IMR-90 (cell line): ENCODE results near the gene ITGB1BP2. TPM values are rescaled to one million over a fixed set of nuclear protein-coding genes. Genes with fewer than 3 reads are reported as not detected.
A peak's percentile ranks its signal among the peaks of the same experiment; 100 is the strongest.

Source experiments
- ATAC-seq: fragments of 200-7000 bp; cut with Tn5 transposase; 2 replicates; pipeline ENCODE4 v1.9.1; 2020; ENCODE audit warnings: low read depth, mild to moderate bottlenecking, moderate library complexity
- BruUV-seq: library from RNA; stranded (reverse); fragments of 400-500 nt; replicated peaks from 2 replicates; lab custom pipeline; 2021; lab: Mats Ljungman, UMichigan
- CTCF ChIA-PET: fragments of 300-600 bp; formaldehyde crosslinking; extraction: SDS; loops from one replicate; lab custom pipeline; 2021; ENCODE audit warnings: antibody characterized with exemption; lab: Yijun Ruan, JAX
- POLR2A ChIA-PET: fragments of 300-600 bp; sonication (Branson Sonifier 250); formaldehyde crosslinking; loops from one replicate; lab custom pipeline; 2022; ENCODE audit warnings: antibody characterized with exemption; ENCODE audit not compliant: unreplicated experiment; lab: Charles Lee
- DNase-seq: peaks from one replicate; pipeline ENCODE4 v3.0.0; 2013
- H2AFZ ChIP-seq: replicated peaks from 2 replicates; pipeline ENCODE3; 2013; ENCODE audit warnings: low read length, mild to moderate bottlenecking; ENCODE audit not compliant: poor library complexity
- H2AK5ac ChIP-seq: 2 replicates; pipeline ENCODE4 v1.6.1; 2013; ENCODE audit warnings: low read depth, low read length, inconsistent platforms
- H2AK9ac ChIP-seq: replicated peaks from 2 replicates; pipeline ENCODE3; 2013; ENCODE audit warnings: mild to moderate bottlenecking, low read depth, low read length, moderate library complexity; ENCODE audit not compliant: poor library complexity
- H2BK120ac ChIP-seq: 2 replicates; pipeline ENCODE4 v1.6.1; 2013; ENCODE audit warnings: low read depth, low read length, inconsistent platforms
- H2BK15ac ChIP-seq: 3 replicates; pipeline ENCODE4 v1.6.1; 2013; ENCODE audit warnings: low read depth, low read length, inconsistent platforms
- H2BK20ac ChIP-seq: 2 replicates; pipeline ENCODE4 v1.6.1; 2013; ENCODE audit warnings: low read depth, mild to moderate bottlenecking, inconsistent platforms, low read length, moderate library complexity
- H2BK5ac ChIP-seq: 2 replicates; pipeline ENCODE4 v1.6.1; 2013; ENCODE audit warnings: mild to moderate bottlenecking, low read depth, low read length, inconsistent platforms; ENCODE audit not compliant: poor library complexity, severe bottlenecking
- H3K14ac ChIP-seq: replicated peaks from 2 replicates; pipeline ENCODE4 v1.6.1; 2013; ENCODE audit warnings: low read depth, low read length, inconsistent platforms
- H3K18ac ChIP-seq: 2 replicates; pipeline ENCODE4 v1.6.1; 2013; ENCODE audit warnings: low read depth, low read length, control low read depth
- H3K23ac ChIP-seq: 2 replicates; pipeline ENCODE4 v1.6.1; 2013; ENCODE audit warnings: low read depth, low read length, inconsistent platforms
- H3K27ac ChIP-seq: 2 replicates; pipeline ENCODE4 v1.5.1; 2013; ENCODE audit warnings: mild to moderate bottlenecking, control low read depth, low read length; ENCODE audit not compliant: insufficient read depth
- H3K27me3 ChIP-seq: 2 replicates; pipeline ENCODE4 v1.6.1; 2013; ENCODE audit warnings: low read length; ENCODE audit not compliant: control insufficient read depth, insufficient read depth
- H3K36me3 ChIP-seq: 2 replicates; pipeline ENCODE4 v1.6.1; 2013; ENCODE audit warnings: low read length, mixed read lengths; ENCODE audit not compliant: control insufficient read depth, insufficient read depth
- H3K4ac ChIP-seq: 2 replicates; pipeline ENCODE4 v1.6.1; 2013; ENCODE audit warnings: low read depth, low read length, inconsistent platforms
- H3K4me1 ChIP-seq: 2 replicates; pipeline ENCODE4 v1.6.1; 2013; ENCODE audit warnings: low read length, mixed read lengths; ENCODE audit not compliant: control insufficient read depth, insufficient read depth
- H3K4me2 ChIP-seq: 2 replicates; pipeline ENCODE4 v1.6.1; 2013; ENCODE audit warnings: low read depth, mild to moderate bottlenecking, control low read depth, low read length, moderate library complexity
- H3K4me3 ChIP-seq: 2 replicates; pipeline ENCODE4 v1.5.1; 2013; ENCODE audit warnings: low read depth, mild to moderate bottlenecking, control low read depth, low read length, moderate library complexity; ENCODE audit not compliant: insufficient read depth
- H3K56ac ChIP-seq: 2 replicates; pipeline ENCODE4 v1.6.1; 2013; ENCODE audit warnings: low read length, inconsistent platforms; ENCODE audit not compliant: insufficient read depth; ENCODE audit errors: extremely low read depth
- H3K79me1 ChIP-seq, 2 experiments: 2 replicates each; pipeline ENCODE4 v1.6.1; 2013; ENCODE audit warnings: low read length in 2 of 2, inconsistent platforms in 1 of 2, low read depth in 1 of 2
- H3K9ac ChIP-seq: 2 replicates; pipeline ENCODE4 v1.6.1; 2013; ENCODE audit warnings: low read depth, low read length, control low read depth
- H3K9me1 ChIP-seq: 2 replicates; pipeline ENCODE4 v1.6.1; 2013; ENCODE audit warnings: low read length, inconsistent platforms; ENCODE audit not compliant: insufficient read depth
- H3K9me3 ChIP-seq: 2 replicates; pipeline ENCODE4 v1.6.1; 2013; ENCODE audit warnings: low read length; ENCODE audit not compliant: control insufficient read depth, insufficient read depth
- H4K20me1 ChIP-seq: 2 replicates; pipeline ENCODE4 v1.6.1; 2013; ENCODE audit warnings: low read length, inconsistent platforms; ENCODE audit not compliant: insufficient read depth
- H4K5ac ChIP-seq: 2 replicates; pipeline ENCODE4 v1.6.1; 2013; ENCODE audit warnings: mild to moderate bottlenecking, low read depth, low read length, control low read depth
- H4K8ac ChIP-seq, 2 experiments: 2 replicates each; pipeline ENCODE4 v1.6.1; 2013; ENCODE audit warnings: low read depth in 2 of 2, low read length in 2 of 2, control low read depth in 1 of 2, inconsistent platforms in 1 of 2
- H4K91ac ChIP-seq: 2 replicates; pipeline ENCODE4 v1.6.1; 2013; ENCODE audit warnings: low read depth, low read length, inconsistent platforms; ENCODE audit not compliant: insufficient read depth
- BHLHE40 ChIP-seq: fragments of 150-350 bp; IDR thresholded peaks from 2 replicates; pipeline ENCODE4 v1.6.1; 2016; ENCODE audit warnings: mild to moderate bottlenecking, low read depth, low read length
- CTCF ChIP-seq: conservative IDR thresholded peaks from 2 replicates; pipeline ENCODE4 v1.5.1; 2012; ENCODE audit warnings: mild to moderate bottlenecking, low read depth, low read length, improper control_type of control experiment
- MAZ ChIP-seq: IDR thresholded peaks from 2 replicates; pipeline ENCODE4 v1.6.1; 2012; ENCODE audit warnings: low read depth, mild to moderate bottlenecking, low read length, improper control_type of control experiment, moderate library complexity, borderline replicate concordance
- RFX5 ChIP-seq: IDR thresholded peaks from 2 replicates; pipeline ENCODE4 v1.8.0; 2012; ENCODE audit warnings: low read depth, mild to moderate bottlenecking, low read length, moderate library complexity
- WGBS, 2 experiments: methylation state at CpG; one replicate each; pipeline versions ENCODE4 v1.1.5 to v1.1.7; 2013; ENCODE audit warnings: missing lambda C conversion rate in 2 of 2; ENCODE audit not compliant: insufficient read length in 1 of 2; ENCODE audit errors: extremely low coverage in 2 of 2; 5-methylcytosine and 5-hydroxymethylcytosine counted together
- dilution Hi-C: fragments of 300-500 bp; cut with HindIII; formaldehyde crosslinking; loops from one replicate; pipeline ENCODE4 v1.14.3; 2018; ENCODE audit warnings: low sequenced_read_pairs; ENCODE audit not compliant: unreplicated experiment
- in situ Hi-C: fragments of 300-500 bp; cut with MboI; formaldehyde crosslinking; loops from 3 replicates; pipeline ENCODE4 v1.14.3; 2019; ENCODE audit warnings: low sequenced_read_pairs, inconsistent platforms, mixed read lengths
- intact Hi-C: fragments of 100-400 bp; cut with micrococcal nuclease; formaldehyde crosslinking; loops from 2 replicates; pipeline ENCODE4 v1.10.0; 2022
- polyA plus RNA-seq, 3 experiments: library from polyadenylated mRNA; depleted of rRNA; stranded (reverse); fragments of >200 nt; gene quantifications; 2 replicates each; pipeline ENCODE4 v1.2.3, GENCODE V29; 2012; ENCODE audit warnings: low replicate concordance in 1 of 3
- total RNA-seq: library from RNA; depleted of rRNA; stranded (reverse); fragments of >200 nt; gene quantifications from 2 replicates; pipeline ENCODE4 v1.2.3, GENCODE V29; 2012

ITGB1BP2 gene
- total and polyA plus RNA-seq, 2 of the 4 experiments (the other 2 are of a cell fraction) = 3.0 to 3.5 TPM

GRCh38 chrX:71253253-71254091, 48.1 kb upstream of the ITGB1BP2 start:
- H2BK5ac ChIP-seq = peak overlapping the region; percentile 93
- H4K8ac ChIP-seq = peak overlapping the region; percentile 86 to 93
- peak overlapping the region; percentile 98 for H2AK9ac ChIP-seq
- H2BK20ac ChIP-seq = no peak overlapping the region
- H3K9ac ChIP-seq = peak overlapping the region; percentile 98
- H3K4me2 ChIP-seq = peak overlapping the region; percentile 61
- dilution Hi-C loops = no loop called here
- peak overlapping the region; percentile 100 for H3K4me3 ChIP-seq
- H2AK5ac ChIP-seq = peak overlapping the region; percentile 62
- WGBS, 2 experiments = 20% methylated on average over 2 of the region's 35 CpGs; no CpG with 5 or more reads in 1 of the 2 experiments
- intact Hi-C loops = loop anchor here (2.0 to 5.0 kb wide), 3 partner anchors 31 to 114 kb away; partner anchors contain the start of gene TAF1
- TF ChIP-seq BHLHE40 (no peak), RFX5 (no peak), MAZ (no peak), CTCF (peak; percentile 47)
- H3K18ac ChIP-seq = peak overlapping the region; percentile 94
- H2BK15ac ChIP-seq = no peak overlapping the region
- CTCF ChIA-PET = no interaction called here
- peaks cover 3 to 27% of the 10 kb centered on the region in 2 experiments for H3K79me1 ChIP-seq
- peak overlapping the region; percentile 89 for H3K4ac ChIP-seq
- H3K9me3 ChIP-seq = no peaks in the 10 kb centered on the region
- H3K9me1 ChIP-seq = 0 out of 2 replicates have a peak, but pooled peaks cover 2% of the 10 kb centered on the region
- peaks cover 15% of the 10 kb centered on the region; the same call in 1 of the 2 replicates for H3K36me3 ChIP-seq
- peak; percentile 13 for DNase-seq
- POLR2A ChIA-PET = interaction anchor here (1.0 kb wide), 1 partner anchor 113 kb away, joined by 4 read pairs; the partner anchor contains the start of gene TAF1
- in situ Hi-C loops = no loop called here
- H2BK120ac ChIP-seq = peak overlapping the region; percentile 58
- H3K23ac ChIP-seq = peak overlapping the region; percentile 96
- peak; percentile 3; the same call in 1 of the 2 replicates for ATAC-seq
- H4K91ac ChIP-seq = peak overlapping the region; percentile 91
- no TSS peak for BruUV-seq
- no peaks in the 10 kb centered on the region for H4K20me1 ChIP-seq
- peaks cover 8% of the 10 kb centered on the region for H3K4me1 ChIP-seq
- H3K14ac ChIP-seq = peak overlapping the region; percentile 95
- peak overlapping the region; percentile 98 for H3K27ac ChIP-seq
- H2AFZ ChIP-seq = peak overlapping the region; percentile 91
- H4K5ac ChIP-seq = peak overlapping the region; percentile 97
- peak overlapping the region; percentile 80 for H3K56ac ChIP-seq
- no peaks in the 10 kb centered on the region for H3K27me3 ChIP-seq
